ENCODE results near the gene PSMA6. TPM values are rescaled to one million over a fixed set of nuclear protein-coding genes. Genes with fewer than 3 reads are reported as not detected.
A peak's percentile ranks its signal among the peaks of the same experiment; 100 is the strongest.

The PSMA6 gene
- total and polyA plus RNA-seq, 2 of the 13 experiments (the other 11 are each of a cell fraction or from before 2014, with no cell fraction given), result 525 to 1,109 TPM

GRCh38 chr14:35353409-35354172 is 61.4 kb downstream of the PSMA6 start (continued):
- TF ChIP-seq, protein P1, sequence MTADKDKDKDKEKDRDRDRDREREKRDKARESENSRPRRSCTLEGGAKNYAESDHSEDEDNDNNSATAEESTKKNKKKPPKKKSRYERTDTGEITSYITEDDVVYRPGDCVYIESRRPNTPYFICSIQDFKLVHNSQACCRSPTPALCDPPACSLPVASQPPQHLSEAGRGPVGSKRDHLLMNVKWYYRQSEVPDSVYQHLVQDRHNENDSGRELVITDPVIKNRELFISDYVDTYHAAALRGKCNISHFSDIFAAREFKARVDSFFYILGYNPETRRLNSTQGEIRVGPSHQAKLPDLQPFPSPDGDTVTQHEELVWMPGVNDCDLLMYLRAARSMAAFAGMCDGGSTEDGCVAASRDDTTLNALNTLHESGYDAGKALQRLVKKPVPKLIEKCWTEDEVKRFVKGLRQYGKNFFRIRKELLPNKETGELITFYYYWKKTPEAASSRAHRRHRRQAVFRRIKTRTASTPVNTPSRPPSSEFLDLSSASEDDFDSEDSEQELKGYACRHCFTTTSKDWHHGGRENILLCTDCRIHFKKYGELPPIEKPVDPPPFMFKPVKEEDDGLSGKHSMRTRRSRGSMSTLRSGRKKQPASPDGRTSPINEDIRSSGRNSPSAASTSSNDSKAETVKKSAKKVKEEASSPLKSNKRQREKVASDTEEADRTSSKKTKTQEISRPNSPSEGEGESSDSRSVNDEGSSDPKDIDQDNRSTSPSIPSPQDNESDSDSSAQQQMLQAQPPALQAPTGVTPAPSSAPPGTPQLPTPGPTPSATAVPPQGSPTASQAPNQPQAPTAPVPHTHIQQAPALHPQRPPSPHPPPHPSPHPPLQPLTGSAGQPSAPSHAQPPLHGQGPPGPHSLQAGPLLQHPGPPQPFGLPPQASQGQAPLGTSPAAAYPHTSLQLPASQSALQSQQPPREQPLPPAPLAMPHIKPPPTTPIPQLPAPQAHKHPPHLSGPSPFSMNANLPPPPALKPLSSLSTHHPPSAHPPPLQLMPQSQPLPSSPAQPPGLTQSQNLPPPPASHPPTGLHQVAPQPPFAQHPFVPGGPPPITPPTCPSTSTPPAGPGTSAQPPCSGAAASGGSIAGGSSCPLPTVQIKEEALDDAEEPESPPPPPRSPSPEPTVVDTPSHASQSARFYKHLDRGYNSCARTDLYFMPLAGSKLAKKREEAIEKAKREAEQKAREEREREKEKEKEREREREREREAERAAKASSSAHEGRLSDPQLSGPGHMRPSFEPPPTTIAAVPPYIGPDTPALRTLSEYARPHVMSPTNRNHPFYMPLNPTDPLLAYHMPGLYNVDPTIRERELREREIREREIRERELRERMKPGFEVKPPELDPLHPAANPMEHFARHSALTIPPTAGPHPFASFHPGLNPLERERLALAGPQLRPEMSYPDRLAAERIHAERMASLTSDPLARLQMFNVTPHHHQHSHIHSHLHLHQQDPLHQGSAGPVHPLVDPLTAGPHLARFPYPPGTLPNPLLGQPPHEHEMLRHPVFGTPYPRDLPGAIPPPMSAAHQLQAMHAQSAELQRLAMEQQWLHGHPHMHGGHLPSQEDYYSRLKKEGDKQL (CRISPR knock-in tag; IDR thresholded peaks at IDR 0.05; ENCODE audit: low read depth), result no peak
- TF ChIP-seq ZNF607 (CRISPR knock-in tag; IDR thresholded peaks at IDR 0.05; ENCODE audit: borderline replicate concordance), result no peak; the same call in 1 of the 2 replicates
- TF ChIP-seq BATF2 (CRISPR knock-in tag; IDR thresholded peaks at IDR 0.05), result no peak
- TF ChIP-seq POLR2AphosphoS5 (IDR thresholded peaks at IDR 0.05; ENCODE audit: low read depth, low read length), result no peak
- TF ChIP-seq KDM3A (CRISPR knock-in tag; IDR thresholded peaks at IDR 0.05; ENCODE audit: low read depth), result no peak
- TF ChIP-seq NFIC (IDR thresholded peaks at IDR 0.05; ENCODE audit: low read length), result no peak
- TF ChIP-seq KAT8 (CRISPR knock-in tag; IDR thresholded peaks at IDR 0.05), result peak; percentile 44; the same call in 1 of the 2 replicates
- TF ChIP-seq CEBPG (CRISPR knock-in tag; IDR thresholded peaks at IDR 0.05), result peak; percentile 80
- no peak for TF ChIP-seq TOPORS (CRISPR knock-in tag; IDR thresholded peaks at IDR 0.05)
- TF ChIP-seq SMC3 (IDR thresholded peaks at IDR 0.05; ENCODE audit: low read length), result no peak; the same call in 1 of the 2 replicates
- no peak; the same call in 1 of the 2 replicates for TF ChIP-seq ZNF747 (CRISPR knock-in tag; IDR thresholded peaks at IDR 0.05; ENCODE audit: borderline replicate concordance)
- no peak for TF ChIP-seq KLF12 (CRISPR knock-in tag; IDR thresholded peaks at IDR 0.05; ENCODE audit: borderline replicate concordance)
- no peak for TF ChIP-seq RNF219 (CRISPR knock-in tag; IDR thresholded peaks at IDR 0.05)
- no peak for TF ChIP-seq NCOR1 (IDR thresholded peaks at IDR 0.05; ENCODE audit: borderline replicate concordance, low read length)
- peak; percentile 22; the same call in 1 of the 2 replicates for TF ChIP-seq CREM (IDR thresholded peaks at IDR 0.05)
- no peak for TF ChIP-seq CREM (CRISPR knock-in tag; IDR thresholded peaks at IDR 0.05)
- no peak for TF ChIP-seq ZNF230 (CRISPR knock-in tag; IDR thresholded peaks at IDR 0.05)
- TF ChIP-seq BCL6 (CRISPR knock-in tag; IDR thresholded peaks at IDR 0.05), result peak; percentile 66
- TF ChIP-seq ZNF510 (CRISPR knock-in tag; IDR thresholded peaks at IDR 0.05; ENCODE audit: low read depth), result peak; percentile 76; the same call in 1 of the 2 replicates
